ENCODE results near the gene MSRB3.
"Not testable (repeated sequence)": the region's sequence is repeated elsewhere in the genome, so short reads cannot be mapped to it uniquely, and the experiment has no call there.

MSRB3 gene

GRCh38 chr12:65407388-65408149, 129.1 kb downstream of the MSRB3 start:
- no peak for DNase-seq

GRCh38 chr12:65408441-65408840, 130.0 kb downstream of the MSRB3 start:
- DNase-seq, result no peak

DNA sequence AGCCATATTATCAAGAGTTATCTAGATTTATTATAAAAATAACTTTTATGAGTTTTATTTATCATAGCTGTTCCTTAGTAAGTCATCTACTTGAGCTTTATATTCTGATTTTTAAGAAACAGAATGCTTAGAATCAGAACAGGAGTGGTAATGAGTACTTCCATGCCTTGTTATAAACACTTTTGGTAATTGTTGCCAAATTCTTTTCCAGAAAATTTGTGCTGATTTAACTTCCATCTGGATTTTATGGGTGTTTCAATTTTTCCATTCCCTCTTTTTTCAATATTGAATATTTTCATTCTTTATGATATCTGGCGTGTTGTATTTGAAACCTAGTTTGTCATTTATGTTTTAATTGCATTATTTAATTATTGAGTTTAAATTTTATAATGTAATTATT, 131.2 kb downstream of the MSRB3 start:
- DNase-seq, result no peak

GRCh38 chr12:65411171-65411570, 132.7 kb downstream of the MSRB3 start:
- no peak for DNase-seq

- no peak for DNase-seq
Observed at GRCh38 chr12:65414526-65414925, 136.0 kb downstream of the MSRB3 start.

GRCh38 chr12:65415826-65416225, 137.3 kb downstream of the MSRB3 start:
- DNase-seq, result no peak

GRCh38 chr12:65419284-65420072, 141.0 kb downstream of the MSRB3 start:
- no peak for DNase-seq

DNA sequence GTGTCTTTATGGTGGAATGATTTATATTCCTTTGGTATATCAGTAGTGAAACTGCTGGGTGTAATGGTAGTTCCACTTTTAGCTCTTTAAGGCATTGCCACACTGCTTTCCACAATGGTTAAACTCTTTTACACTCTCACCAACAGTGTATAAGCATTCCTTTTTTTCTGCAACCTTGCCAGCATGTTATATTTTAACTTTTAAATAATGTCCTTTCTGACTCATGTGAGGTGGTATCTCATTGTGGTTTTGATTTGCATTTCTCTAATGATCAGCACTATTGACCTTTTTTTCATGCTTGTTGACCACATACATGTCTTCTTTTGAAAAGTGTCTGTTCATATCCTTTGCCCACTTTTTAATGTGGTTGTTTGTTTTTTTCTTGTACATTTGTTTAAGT, 142.5 kb downstream of the MSRB3 start:
- DNase-seq, result no peak

DNA sequence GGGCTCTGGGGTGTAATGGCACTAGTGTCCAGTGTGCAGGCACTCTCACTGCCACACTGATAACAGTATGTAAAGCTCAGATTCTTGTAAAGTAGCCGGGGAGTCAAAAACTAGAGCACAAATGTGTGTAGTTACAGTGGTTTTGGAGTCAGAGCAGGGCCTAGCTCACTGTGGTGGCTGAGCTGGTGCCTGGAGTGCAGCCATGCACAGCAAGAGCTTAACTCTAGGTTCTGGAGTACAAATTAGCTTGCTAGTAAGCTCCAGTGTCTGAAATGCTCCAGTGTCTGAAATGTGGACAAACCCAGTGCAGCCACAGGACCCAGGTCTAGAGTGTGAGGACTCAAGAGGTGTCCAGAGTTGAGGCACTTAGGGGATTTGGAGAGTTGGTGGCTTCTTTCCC, 149.2 kb downstream of the MSRB3 start:
- no peak for DNase-seq

DNA sequence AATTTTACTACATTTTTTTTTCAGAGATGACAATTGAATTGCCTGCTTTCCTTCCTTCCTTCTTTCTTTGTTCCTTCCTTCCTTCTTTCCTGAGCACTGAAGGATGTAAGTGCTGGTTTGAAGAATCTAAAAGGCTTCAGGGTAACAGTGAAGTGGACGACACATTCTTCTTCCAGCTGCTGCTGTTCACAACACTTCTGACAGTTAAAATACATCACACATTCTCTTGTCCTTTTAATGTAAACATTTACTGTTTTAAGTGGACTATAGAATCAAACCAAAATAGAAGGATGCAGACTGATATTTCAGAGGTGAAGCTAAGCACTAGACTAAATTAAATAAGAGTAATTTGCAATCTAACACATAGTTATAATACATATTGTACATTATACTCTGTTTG, 151.5 kb downstream of the MSRB3 start:
- no peak for DNase-seq

DNA sequence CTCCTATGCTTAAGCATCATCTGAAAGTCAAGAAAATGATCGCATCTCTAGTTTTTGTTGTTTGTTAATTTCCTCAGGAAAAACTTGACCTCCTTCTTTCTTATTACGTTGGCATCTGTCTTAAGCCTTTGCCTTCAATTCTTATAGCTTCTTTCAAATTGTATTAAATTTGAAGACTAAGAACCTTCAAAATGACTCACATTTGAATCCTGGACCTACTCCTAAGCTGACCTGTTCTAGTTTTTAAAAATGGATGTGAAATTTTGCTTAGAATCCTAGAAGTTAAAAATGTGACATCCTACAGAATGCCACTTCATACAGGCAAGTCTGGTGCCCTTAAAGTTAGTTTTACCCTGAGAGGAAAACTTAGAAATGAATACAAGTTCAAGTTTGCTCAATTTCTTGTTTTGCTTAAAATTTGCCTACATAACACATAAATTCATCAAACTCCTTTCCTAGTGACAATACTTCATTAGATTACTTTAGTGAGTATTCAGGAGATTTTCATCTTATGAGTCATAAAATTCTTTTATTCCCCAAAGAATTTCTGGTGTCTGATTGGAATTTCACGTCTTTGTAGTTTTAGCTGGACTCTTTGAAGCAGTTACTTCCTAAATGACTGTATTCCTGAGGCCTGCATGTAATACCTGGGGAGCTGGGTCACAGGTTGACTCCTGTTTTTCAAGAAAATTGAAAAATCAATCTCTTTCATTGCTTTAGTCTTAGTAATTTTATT, 152.3 kb downstream of the MSRB3 start:
- no peak for DNase-seq

GRCh38 chr12:65432114-65432513, 153.6 kb downstream of the MSRB3 start:
- no peak for DNase-seq

DNA sequence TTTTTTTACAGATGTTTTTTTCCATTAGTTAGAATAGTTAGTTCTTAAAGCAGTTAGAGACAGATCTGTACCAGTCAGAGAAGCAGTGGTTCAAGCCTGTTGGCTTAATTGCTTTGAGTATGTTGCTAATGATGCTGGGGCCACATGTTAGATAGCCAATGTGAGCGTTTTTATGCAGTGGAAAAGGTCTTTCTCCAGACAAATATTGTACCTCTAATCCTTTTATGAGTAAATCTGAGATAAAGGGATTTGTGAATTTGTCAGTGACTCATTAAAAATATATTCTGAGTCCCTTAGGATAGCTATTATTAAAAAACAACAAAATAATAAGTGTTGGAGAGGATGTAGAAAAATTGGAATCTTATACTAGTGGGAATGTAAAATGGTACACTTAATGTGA, 154.2 kb downstream of the MSRB3 start:
- DNase-seq, result no peak

GRCh38 chr12:65434737-65435136, 156.3 kb downstream of the MSRB3 start:
- no peak for DNase-seq

DNA sequence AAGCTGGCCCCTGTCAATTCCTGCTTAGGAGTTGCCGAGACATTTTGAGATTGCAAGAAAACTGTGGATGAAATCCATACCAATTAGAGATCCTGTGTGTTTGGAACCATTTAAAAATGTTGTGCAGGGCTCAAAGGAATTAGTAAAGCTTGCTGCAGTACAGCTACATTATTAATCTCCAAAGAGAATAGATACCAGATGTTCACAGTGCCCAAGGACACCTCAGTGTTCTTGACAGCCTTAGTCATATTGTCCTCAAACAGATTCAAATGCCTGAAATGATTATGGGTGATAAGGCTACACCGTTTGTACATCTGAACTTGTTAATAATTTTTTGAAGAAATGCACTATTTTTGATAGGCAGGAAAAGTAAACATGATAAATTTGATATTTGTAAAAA, 164.6 kb downstream of the MSRB3 start:
- DNase-seq, result no peak

DNA sequence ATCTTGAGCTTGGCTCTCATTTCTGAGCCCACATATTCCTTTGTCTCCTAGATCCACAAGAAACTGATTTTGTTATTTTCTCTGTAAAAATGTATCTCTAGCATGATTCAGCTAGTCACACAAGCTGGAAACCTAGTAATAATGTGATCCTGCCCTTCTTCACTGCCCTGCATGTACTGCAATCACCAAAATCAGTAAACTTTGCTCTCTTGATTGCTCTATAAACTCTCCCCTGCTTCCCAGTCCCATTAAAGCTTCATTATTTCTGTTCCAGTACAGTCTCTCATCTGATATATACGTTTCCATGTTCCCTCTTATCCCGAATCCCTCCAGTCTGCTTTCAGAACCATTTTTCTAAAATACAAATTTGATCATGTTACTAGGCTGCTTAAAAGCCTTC, 166.5 kb downstream of the MSRB3 start:
- DNase-seq, result no peak

DNA sequence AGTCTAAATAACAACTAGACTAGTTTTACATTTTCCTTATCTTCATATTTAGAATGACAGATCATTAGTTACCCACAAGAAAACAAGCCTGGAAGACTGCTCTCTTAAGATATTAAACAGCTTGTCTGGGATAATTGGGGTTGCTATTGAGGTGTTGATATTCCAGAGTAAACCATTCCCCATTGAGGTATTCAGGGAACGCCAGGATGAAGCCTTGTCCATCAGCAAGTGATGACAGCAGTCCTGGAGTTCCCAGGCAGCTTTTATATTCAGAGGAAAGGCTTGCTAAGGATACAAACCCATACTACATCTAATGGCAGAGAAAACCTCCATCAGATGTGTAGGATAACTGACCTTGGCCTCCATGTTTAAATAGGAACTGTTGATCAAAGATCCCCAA, 168.4 kb downstream of the MSRB3 start:
- DNase-seq, result no peak

- DNase-seq, result no peak
Observed at GRCh38 chr12:65449400-65449799, 170.9 kb downstream of the MSRB3 start.

DNA sequence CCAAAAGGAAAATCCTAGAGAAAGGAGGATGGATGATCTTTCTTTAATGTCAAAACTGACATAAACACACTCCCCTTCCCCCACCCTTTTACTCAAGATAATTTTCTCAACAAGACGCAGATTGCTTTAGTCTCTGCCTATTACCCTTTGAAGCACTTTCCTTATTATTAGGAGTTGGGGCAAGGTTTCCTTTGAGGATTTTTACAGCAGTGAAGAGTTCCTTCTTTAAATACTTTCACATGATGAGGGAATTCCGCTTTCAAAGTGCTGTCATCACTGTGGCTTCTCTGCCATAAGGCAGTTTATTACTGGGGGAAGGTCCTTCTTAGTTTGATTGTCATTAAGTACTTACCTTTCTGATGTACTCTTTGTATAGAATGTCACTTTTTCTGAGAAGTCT, 172.1 kb downstream of the MSRB3 start:
- DNase-seq, result no peak

GRCh38 chr12:65454115-65454787, 175.8 kb downstream of the MSRB3 start:
- DNase-seq, result no peak

GRCh38 chr12:65457341-65457740, 178.9 kb downstream of the MSRB3 start:
- not testable (repeated sequence) for DNase-seq

DNA sequence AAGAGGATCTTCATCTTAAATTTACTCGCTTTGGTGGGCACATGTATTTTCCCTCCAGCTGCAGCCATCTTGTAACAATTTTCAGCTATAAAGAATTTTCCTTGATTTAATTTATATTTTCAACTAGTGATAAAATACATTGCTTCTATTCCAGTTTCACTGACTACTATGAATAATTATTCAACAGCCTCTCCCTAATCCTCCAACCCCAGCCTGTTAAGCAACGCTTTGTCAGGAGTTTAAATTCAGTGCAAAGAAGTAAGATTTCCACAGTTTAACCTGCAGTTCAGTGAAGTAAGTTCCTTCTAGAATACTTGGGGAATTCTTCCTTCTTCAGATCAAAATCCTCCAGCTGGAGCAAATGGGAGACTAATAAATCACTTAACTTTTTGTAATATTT, 180.2 kb downstream of the MSRB3 start:
- DNase-seq, result no peak

GRCh38 chr12:65459545-65459944, 181.1 kb downstream of the MSRB3 start:
- DNase-seq, result no peak
